Epithelial cell of proximal tubule (primary cell): ENCODE data around the gene MLX. TPM values are rescaled to one million over a fixed set of nuclear protein-coding genes. Genes with fewer than 3 reads are reported as not detected.

Experiments used
- DNase-seq: peaks from one replicate; pipeline ENCODE4 v3.0.0-alpha.2; 2011; ENCODE audit warnings: low read depth
- H3K4me3 ChIP-seq: 2 replicates; pipeline ENCODE4 v1.5.1; 2011; ENCODE audit warnings: low read depth, mild to moderate bottlenecking, low read length
- CTCF ChIP-seq: conservative IDR thresholded peaks from 2 replicates; pipeline ENCODE4 v1.5.1; 2012; ENCODE audit warnings: low read depth, mild to moderate bottlenecking, low read length
- total RNA-seq: library from RNA; depleted of rRNA; stranded (reverse); fragments of >200 nt; gene quantifications from 2 replicates; pipeline ENCODE4 v1.2.3, GENCODE V29; 2015

Gene MLX
- total RNA-seq, 1 donor from 2014 or later, result 15.7 TPM

DNA sequence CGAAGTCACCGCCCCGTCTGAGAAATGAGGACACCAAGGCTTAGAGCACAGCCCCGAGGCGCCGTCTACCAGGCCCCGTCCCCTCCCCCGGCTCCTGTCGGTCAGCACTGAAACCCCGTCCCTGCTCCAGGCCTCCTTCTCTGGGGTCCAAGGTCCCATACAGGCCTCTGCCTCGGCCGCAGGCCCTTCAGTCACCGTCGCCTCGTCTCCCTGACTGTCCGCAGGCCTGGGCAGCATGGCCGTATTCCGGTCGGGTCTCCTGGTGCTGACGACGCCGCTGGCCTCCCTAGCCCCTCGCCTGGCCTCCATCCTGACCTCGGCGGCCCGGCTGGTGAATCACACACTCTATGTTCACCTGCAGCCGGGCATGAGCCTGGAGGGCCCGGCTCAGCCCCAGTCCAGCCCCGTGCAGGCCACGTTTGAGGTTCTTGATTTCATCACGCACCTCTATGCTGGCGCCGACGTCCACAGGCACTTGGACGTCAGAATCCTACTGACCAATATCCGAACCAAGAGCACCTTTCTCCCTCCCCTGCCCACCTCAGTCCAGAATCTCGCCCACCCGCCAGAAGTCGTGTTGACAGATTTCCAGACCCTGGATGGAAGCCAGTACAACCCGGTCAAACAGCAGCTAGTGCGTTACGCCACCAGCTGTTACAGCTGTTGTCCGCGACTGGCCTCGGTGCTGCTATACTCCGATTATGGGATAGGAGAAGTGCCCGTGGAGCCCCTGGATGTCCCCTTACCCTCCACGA lies 4.3 kb upstream of the MLX start:
- no peak for TF ChIP-seq CTCF
- no peak for DNase-seq
- peak overlapping the region; percentile 94 for H3K4me3 ChIP-seq

- no peak for DNase-seq
- peak overlapping the region; percentile 94 for H3K4me3 ChIP-seq
- TF ChIP-seq CTCF, result no peak
Measured at GRCh38 chr17:42563143-42563509, 3.8 kb upstream of the MLX start.

DNA sequence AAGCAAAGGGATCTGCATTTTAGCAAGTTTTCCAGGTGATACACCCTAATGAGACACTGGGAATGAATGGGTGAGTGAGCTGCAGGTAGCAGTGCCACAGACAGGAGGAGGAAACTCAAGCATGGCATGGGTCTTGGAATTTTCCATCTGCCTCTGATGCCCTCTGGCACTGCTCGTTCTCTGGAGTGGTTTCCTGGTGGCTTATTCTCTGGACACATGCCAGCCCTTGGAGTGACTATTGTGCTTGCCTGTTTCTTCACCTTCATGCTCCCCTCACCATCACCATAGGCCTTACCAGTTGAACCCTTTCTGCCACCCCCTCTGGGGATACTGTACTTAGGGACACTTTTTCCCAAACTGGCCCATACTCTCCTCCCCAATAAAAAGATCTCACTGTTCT lies 3.4 kb upstream of the MLX start:
- TF ChIP-seq CTCF, result no peak
- H3K4me3 ChIP-seq, result peak overlapping the region; percentile 94
- no peak for DNase-seq

DNA sequence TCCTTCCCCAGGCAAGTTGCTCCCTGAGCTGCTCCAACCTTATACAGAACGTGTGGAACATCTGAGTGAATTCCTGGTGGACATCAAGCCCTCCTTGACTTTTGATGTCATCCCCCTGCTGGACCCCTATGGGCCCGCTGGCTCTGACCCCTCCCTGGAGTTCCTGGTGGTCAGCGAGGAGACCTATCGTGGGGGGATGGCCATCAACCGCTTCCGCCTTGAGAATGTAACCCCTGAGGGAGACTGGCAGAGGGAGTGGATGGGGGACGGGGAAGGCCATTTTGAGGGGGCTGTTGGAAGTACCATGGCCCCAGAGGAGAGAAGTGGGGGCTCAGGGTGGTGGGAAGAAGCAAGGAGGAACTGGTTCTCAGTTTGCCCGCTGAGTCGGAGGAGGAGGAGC lies 3.0 kb upstream of the MLX start:
- DNase-seq, result no peak
- peak overlapping the region; percentile 94 for H3K4me3 ChIP-seq
- no peak for TF ChIP-seq CTCF

- TF ChIP-seq CTCF, result no peak
- no peak overlapping the region for H3K4me3 ChIP-seq
- DNase-seq, result no peak
Measured at GRCh38 chr17:42564815-42565522, 1.9 kb upstream of the MLX start.

DNA sequence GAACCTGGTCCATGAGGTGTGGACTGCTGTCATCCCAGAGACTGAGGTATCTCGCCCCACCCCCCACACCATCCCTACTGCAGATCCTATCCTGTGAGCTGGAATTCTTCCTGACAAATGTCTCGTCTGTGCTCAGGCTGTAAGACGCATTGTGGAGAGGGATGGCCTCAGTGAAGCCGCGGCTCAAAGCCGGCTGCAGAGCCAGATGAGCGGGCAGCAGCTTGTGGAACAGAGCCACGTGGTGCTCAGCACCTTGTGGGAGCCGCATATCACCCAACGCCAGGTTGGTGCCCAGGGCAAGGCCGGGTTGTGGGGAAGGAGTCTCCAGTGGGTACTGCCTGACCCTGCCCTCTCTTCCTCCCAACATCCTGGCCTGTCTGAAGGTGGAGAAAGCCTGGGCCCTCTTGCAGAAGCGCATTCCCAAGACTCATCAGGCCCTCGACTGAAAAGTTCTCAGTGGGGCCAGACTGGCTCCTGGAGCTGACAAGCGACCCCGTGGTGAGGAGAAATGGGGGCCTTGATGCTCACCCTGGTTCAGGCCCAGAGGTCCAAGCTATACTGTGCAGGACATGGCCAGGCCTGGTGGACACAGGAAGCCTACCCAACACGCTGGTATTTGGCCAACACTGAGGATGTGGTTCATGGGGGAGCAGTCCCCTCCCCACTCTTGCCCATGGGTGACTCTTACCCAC lies 1.2 kb upstream of the MLX start:
- DNase-seq, result no peak
- TF ChIP-seq CTCF, result no peak
- H3K4me3 ChIP-seq, result no peak overlapping the region
